Liver (tissue), 9 donors: ENCODE results near the gene GPANK1. TPM values are rescaled to one million over a fixed set of nuclear protein-coding genes. Genes with fewer than 3 reads are reported as not detected.

ENCODE experiments used
- DNase-seq: peaks from one replicate; pipeline ENCODE4 v3.0.0-alpha.2; 2017; ENCODE audit warnings: low spot score
- H3K27ac ChIP-seq, 2 donors: one replicate each; pipeline ENCODE4 v1.7.0; 2013; ENCODE audit warnings: inconsistent platforms in 2 of 2, low read length in 2 of 2, control low read depth in 1 of 2, low read depth in 1 of 2, mild to moderate bottlenecking in 1 of 2
- H3K27me3 ChIP-seq, 4 donors: one replicate each; pipeline versions ENCODE4 v1.6.1 to v1.7.0; 2013; ENCODE audit warnings: low read length in 3 of 4, inconsistent platforms in 1 of 4, mild to moderate bottlenecking in 1 of 4, moderate library complexity in 1 of 4; ENCODE audit not compliant: control insufficient read depth in 4 of 4, insufficient read depth in 4 of 4
- H3K36me3 ChIP-seq, 4 donors: one replicate each; pipeline versions ENCODE4 v1.6.1 to v1.7.0; 2013; ENCODE audit warnings: low read length in 3 of 4, mild to moderate bottlenecking in 3 of 4, low read depth in 1 of 4, moderate library complexity in 1 of 4; ENCODE audit not compliant: control insufficient read depth in 4 of 4, insufficient read depth in 3 of 4
- H3K4me1 ChIP-seq, 4 donors: one replicate each; pipeline versions ENCODE4 v1.6.1 to v1.7.0; 2013; ENCODE audit warnings: low read length in 3 of 4, mild to moderate bottlenecking in 3 of 4, moderate library complexity in 1 of 4; ENCODE audit not compliant: control insufficient read depth in 4 of 4, insufficient read depth in 4 of 4
- H3K4me3 ChIP-seq, 3 donors: one replicate each; pipeline versions ENCODE4 v1.6.1 to v1.7.0; 2013; ENCODE audit warnings: low read length in 3 of 3, control low read depth in 1 of 3, low read depth in 1 of 3, mild to moderate bottlenecking in 1 of 3
- H3K9ac ChIP-seq, 2 donors: one replicate each; pipeline ENCODE4 v1.7.0; 2013; ENCODE audit warnings: low read length in 2 of 2, mild to moderate bottlenecking in 2 of 2, moderate library complexity in 2 of 2, control low read depth in 1 of 2, low read depth in 1 of 2
- H3K9me3 ChIP-seq, 4 donors: one replicate each; pipeline versions ENCODE4 v1.6.1 to v1.7.0; 2013; ENCODE audit warnings: low read length in 3 of 4; ENCODE audit not compliant: control insufficient read depth in 4 of 4
- EGR1 ChIP-seq, 2 donors: IDR thresholded peaks; 2 replicates each; pipeline ENCODE4 v1.6.1; 2016 to 2018; ENCODE audit warnings: antibody characterized with exemption in 2 of 2, low read depth in 2 of 2
- FOXA1 ChIP-seq: IDR thresholded peaks from 2 replicates; pipeline ENCODE4 v1.6.1; 2016; ENCODE audit warnings: antibody characterized with exemption
- FOXA2 ChIP-seq: IDR thresholded peaks from 2 replicates; pipeline ENCODE4 v1.6.1; 2016; ENCODE audit warnings: antibody characterized with exemption
- GABPA ChIP-seq, 2 donors: IDR thresholded peaks in 1 of 2; conservative IDR thresholded peaks in 1 of 2; 2 replicates each; pipeline ENCODE4 v1.6.1; 2016; ENCODE audit warnings: antibody characterized with exemption in 2 of 2, mild to moderate bottlenecking in 1 of 2, moderate library complexity in 1 of 2
- HNF4A ChIP-seq, 2 donors: conservative IDR thresholded peaks; 2 replicates each; pipeline ENCODE4 v1.6.1; 2016; ENCODE audit warnings: antibody characterized with exemption in 2 of 2, mild to moderate bottlenecking in 2 of 2
- HNF4G ChIP-seq: IDR thresholded peaks from 2 replicates; pipeline ENCODE4 v1.6.1; 2016; ENCODE audit warnings: antibody characterized with exemption
- JUND ChIP-seq, 2 donors: IDR thresholded peaks; 2 replicates each; pipeline ENCODE4 v1.6.1; 2016; ENCODE audit warnings: antibody characterized with exemption in 2 of 2
- NR2F2 ChIP-seq: IDR thresholded peaks from 2 replicates; pipeline ENCODE4 v1.6.1; 2016; ENCODE audit warnings: antibody characterized with exemption
- RXRA ChIP-seq, 2 donors: IDR thresholded peaks; 2 replicates each; pipeline ENCODE4 v1.6.1; 2017 to 2018; ENCODE audit warnings: antibody characterized with exemption in 2 of 2, mild to moderate bottlenecking in 1 of 2
- YY1 ChIP-seq: IDR thresholded peaks from 2 replicates; pipeline ENCODE4 v1.6.1; 2016; ENCODE audit warnings: antibody characterized with exemption, mild to moderate bottlenecking
- ZBTB33 ChIP-seq: IDR thresholded peaks from 2 replicates; pipeline ENCODE4 v1.6.1; 2016; ENCODE audit warnings: antibody characterized with exemption
- WGBS: extraction: QIAGEN DNeasy Blood & Tissue Kit; methylation state at CpG from one replicate; pipeline ENCODE4 v1.1.7; 2013; 5-methylcytosine and 5-hydroxymethylcytosine counted together
- polyA plus RNA-seq, 2 donors: library from polyadenylated mRNA; stranded (reverse) in 1 of 2; unstranded in 1 of 2; fragments of 200-250 nt in 1 of 2; fragments of >200 nt in 1 of 2; fragmentation: Nextera tagmentation in 1 of 2; extraction: Ambion mirVana in 1 of 2; gene quantifications; one replicate each; pipeline versions ENCODE4 v1.2.1 to v1.2.3, GENCODE V29; 2013 to 2015
- total RNA-seq, 2 donors: library from RNA; depleted of rRNA; stranded (reverse); fragments of >200 nt; gene quantifications; one replicate each; pipeline ENCODE4 v1.2.3, GENCODE V29; 2014
- TF ChIP-seq, protein P1 (sequence below): IDR thresholded peaks from 2 replicates; pipeline ENCODE4 v1.6.1; 2016; ENCODE audit warnings: antibody characterized with exemption
- TF ChIP-seq, protein P2 (sequence below): IDR thresholded peaks from 2 replicates; pipeline ENCODE4 v1.6.1; 2016; ENCODE audit warnings: antibody characterized with exemption
- donor health status: healthy.
- donor health status: healthy.
- donor health status: healthy.
- donor health status: healthy.
- donor health status: healthy.

The GPANK1 gene
- total and polyA plus RNA-seq, 4 donors, result 7.6 to 13.9 (median 11.2) TPM

GRCh38 chr6:31701666-31702404, 37.0 kb upstream of the GPANK1 start (continued):
- no peak for TF ChIP-seq RXRA (IDR thresholded peaks at IDR 0.05)
- TF ChIP-seq HNF4G, result no peak

DNA sequence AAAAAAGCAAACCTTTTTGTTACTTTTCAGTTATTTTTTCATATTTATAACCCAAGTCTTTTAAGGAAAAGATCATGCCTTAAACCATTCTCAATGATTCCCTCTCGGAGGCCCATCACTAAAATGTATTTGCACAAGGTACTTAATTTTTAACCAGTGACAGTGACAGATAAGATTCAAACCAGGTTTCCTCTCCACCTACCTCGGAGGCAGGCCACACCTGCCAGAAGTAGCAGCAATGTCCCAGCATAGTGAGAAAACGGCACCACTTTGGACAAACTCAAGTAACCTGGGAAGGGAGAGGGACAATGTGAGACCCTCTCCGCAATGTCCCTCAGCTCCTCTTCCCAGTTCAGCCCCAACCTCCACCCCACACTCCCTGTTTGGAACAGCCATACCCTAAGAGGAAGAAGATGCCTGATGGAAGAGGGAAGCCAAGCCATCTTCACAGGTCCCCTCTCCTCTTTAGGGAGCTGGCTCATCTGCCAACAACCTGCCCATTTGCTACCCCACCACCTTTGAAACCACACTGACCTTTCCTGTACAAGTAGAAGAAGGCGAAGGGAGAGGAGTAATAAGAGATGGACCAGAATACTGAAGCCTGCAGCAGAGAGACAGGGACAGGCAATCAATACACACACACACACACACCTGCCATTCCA, 36.1 kb upstream of the GPANK1 start:
- Histone ChIP-seq H3K4me1 (peaks cover 0 to 17% (median 14%) of the 10 kb centered on the region in 4 donors), H3K27me3 (no peaks in the 10 kb centered on the region), H3K9me3 (no peaks in the 10 kb centered on the region), H3K4me3 (no peak overlapping the region), H3K9ac (no peak overlapping the region), H3K36me3 (peaks cover 8 to 11% (median 9%) of the 10 kb centered on the region in 4 donors), H3K27ac (no peak overlapping the region)
- TF ChIP-seq RXRA (IDR thresholded peaks at IDR 0.05) (no peak), HNF4G (no peak), FOXA1 (no peak), FOXA2 (no peak), ZBTB33 (no peak), YY1 (no peak), EGR1 (IDR thresholded peaks at IDR 0.05; ENCODE audit: low read depth in 2 of 2) (no peak), HNF4A (conservative IDR thresholded peaks at IDR 0.05) (no peak), GABPA (IDR thresholded peaks at IDR 0.05 in 1 of 2, conservative IDR thresholded peaks at IDR 0.05 in 1 of 2) (no peak), JUND (IDR thresholded peaks at IDR 0.05) (no peak)
- TF ChIP-seq, protein P1, sequence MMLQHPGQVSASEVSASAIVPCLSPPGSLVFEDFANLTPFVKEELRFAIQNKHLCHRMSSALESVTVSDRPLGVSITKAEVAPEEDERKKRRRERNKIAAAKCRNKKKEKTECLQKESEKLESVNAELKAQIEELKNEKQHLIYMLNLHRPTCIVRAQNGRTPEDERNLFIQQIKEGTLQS, result no peak
- TF ChIP-seq, protein P2, sequence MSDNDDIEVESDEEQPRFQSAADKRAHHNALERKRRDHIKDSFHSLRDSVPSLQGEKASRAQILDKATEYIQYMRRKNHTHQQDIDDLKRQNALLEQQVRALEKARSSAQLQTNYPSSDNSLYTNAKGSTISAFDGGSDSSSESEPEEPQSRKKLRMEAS, result no peak
- 60% methylated on average over 5 of the region's 5 CpGs for WGBS
- no peak for DNase-seq

GRCh38 chr6:31697555-31697954, 32.8 kb upstream of the GPANK1 start:
- WGBS, result 77% methylated on average over 3 of the region's 3 CpGs
- no peak overlapping the region for H3K9ac ChIP-seq
- H3K27ac ChIP-seq, result no peak overlapping the region

More at GRCh38 chr6:31697555-31697954, 32.8 kb upstream of the GPANK1 start:
- Histone ChIP-seq H3K27me3 (no peaks in the 10 kb centered on the region), H3K4me3 (no peak overlapping the region), H3K4me1 (peaks cover 0 to 17% (median 14%) of the 10 kb centered on the region in 4 donors), H3K36me3 (peaks cover 8 to 36% (median 21%) of the 10 kb centered on the region in 4 donors), H3K9me3 (no peaks in the 10 kb centered on the region)
- no peak for DNase-seq
- no peak for TF ChIP-seq NR2F2
- TF ChIP-seq ZBTB33, result no peak
